NCI-H2081 treated with DMSO at 0.1 percent for 48 hours (cell line): Measurements from ENCODE around the gene ADH4.
"Not testable (repeated sequence)": the region's sequence is repeated elsewhere in the genome, so short reads cannot be mapped to it uniquely, and the experiment has no call there.

Experiments
- DNase-seq: peaks from one replicate; lab custom pipeline; 2025; lab: John Stamatoyannopoulos, UW

ADH4 gene

DNA sequence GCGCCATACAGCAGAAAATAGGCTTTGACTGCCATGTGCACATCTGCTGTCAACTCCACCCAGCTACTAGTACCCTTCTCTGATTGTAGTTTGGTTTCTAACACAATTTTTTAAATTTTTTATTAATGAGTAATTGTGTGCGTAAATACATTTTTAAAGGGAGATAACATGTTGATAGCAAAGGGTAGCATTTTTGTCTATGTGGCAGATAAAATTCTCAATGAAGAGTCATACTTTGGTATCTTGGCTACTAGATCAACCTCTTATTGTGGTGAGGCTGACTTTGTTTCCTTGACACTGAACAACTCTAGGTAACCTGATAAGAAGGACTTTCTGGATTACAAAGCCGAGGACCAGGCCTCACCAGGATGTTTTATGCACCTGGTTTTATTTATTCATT, 9.5 kb downstream of the ADH4 start:
- DNase-seq = no peak

- no peak for DNase-seq
These were observed 12.7 kb downstream of the ADH4 start for GRCh38 chr4:99131378-99131777.

GRCh38 chr4:99126376-99126775, 17.7 kb downstream of the ADH4 start:
- no peak for DNase-seq

GRCh38 chr4:99121008-99121407, 23.1 kb downstream of the ADH4 start:
- no peak for DNase-seq

- no peak for DNase-seq
These were observed 23.6 kb downstream of the ADH4 start for GRCh38 chr4:99120501-99120900.

GRCh38 chr4:99117876-99118693, 26.0 kb downstream of the ADH4 start:
- DNase-seq = no peak

- DNase-seq = not testable (repeated sequence)
These were observed 26.8 kb downstream of the ADH4 start for GRCh38 chr4:99117122-99117841.

- DNase-seq = not testable (repeated sequence)
These were observed 34.8 kb downstream of the ADH4 start for GRCh38 chr4:99109286-99109685.

GRCh38 chr4:99104153-99104552, 39.9 kb downstream of the ADH4 start:
- DNase-seq = no peak

- no peak for DNase-seq
These were observed 40.9 kb downstream of the ADH4 start for GRCh38 chr4:99103166-99103565.

GRCh38 chr4:99102634-99103033, 41.5 kb downstream of the ADH4 start:
- DNase-seq = no peak

- DNase-seq = no peak
These were observed 43.2 kb downstream of the ADH4 start for GRCh38 chr4:99100876-99101275.

GRCh38 chr4:99099814-99100213, 44.3 kb downstream of the ADH4 start:
- DNase-seq = not testable (repeated sequence)

- no peak for DNase-seq
These were observed 44.8 kb downstream of the ADH4 start for GRCh38 chr4:99099311-99099710.

DNA sequence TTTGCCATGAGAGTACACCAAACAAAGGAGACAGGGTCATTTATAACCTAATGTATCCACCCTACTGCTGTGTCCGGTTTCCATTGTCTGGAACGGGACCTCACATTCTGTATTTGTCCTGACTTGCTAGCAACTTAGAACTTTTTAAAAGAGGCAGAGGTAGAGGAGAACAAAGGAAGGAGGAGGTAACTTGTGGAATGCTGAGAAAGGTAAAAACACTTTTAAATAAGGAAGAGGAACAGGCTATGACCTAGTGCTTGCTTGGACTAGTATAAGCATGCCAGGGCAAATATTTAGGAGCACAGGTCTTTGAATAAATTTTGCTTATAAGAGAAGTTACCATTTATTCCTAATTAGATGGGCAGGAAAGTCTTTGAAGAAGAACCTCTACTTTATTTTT, 52.3 kb downstream of the ADH4 start:
- DNase-seq = not testable (repeated sequence)

DNA sequence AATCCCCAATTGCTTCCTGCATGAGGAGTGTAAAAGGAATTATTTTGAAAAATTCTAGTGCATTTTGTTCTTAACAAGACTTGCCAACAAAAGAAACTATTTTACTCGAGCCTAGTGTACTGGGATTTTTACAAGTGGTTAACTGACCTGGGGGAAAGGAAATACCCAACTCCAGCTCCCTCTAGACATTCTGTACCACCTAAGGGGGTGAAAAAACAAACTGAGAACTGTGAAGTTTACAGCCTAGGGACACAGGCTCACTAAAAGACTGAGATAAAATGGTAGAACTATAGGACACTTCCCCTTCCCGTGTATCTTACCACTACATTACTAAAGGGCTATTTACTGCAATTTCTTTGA, 52.9 kb downstream of the ADH4 start:
- DNase-seq = no peak

DNA sequence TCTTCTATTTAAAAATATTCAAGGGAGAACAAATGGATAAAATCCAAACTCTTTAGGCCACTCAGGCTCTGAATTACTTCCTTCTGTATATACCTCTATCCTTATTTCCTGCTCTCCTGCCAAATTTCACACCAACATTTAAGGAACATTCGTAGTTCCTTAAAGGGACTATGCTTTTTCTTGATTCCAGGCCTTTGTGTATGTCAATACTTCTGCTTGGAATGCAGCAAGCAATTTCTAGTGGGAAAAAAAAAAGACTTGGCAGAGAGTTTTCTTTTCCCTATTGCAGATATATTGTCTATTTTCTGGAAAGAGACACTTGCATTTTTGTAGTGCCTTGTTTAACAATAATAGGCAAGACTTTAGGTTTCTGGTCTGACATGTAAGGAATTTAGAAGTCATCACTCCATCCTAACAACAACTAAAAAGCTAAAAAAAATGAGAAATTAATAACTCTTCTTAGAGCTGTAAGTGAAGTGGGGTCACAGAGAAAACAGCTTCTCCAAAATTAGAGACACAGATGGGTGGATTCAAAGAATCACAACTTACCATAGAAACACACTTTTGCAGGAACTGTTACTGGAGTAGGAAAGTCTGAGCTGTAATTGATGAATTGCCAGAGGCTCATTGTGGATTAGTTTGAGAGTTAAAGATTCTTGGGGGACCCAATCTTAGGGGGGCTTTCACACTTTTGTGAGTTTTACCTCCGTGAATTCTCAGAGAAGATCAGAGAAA, 53.4 kb downstream of the ADH4 start:
- DNase-seq = no peak

DNA sequence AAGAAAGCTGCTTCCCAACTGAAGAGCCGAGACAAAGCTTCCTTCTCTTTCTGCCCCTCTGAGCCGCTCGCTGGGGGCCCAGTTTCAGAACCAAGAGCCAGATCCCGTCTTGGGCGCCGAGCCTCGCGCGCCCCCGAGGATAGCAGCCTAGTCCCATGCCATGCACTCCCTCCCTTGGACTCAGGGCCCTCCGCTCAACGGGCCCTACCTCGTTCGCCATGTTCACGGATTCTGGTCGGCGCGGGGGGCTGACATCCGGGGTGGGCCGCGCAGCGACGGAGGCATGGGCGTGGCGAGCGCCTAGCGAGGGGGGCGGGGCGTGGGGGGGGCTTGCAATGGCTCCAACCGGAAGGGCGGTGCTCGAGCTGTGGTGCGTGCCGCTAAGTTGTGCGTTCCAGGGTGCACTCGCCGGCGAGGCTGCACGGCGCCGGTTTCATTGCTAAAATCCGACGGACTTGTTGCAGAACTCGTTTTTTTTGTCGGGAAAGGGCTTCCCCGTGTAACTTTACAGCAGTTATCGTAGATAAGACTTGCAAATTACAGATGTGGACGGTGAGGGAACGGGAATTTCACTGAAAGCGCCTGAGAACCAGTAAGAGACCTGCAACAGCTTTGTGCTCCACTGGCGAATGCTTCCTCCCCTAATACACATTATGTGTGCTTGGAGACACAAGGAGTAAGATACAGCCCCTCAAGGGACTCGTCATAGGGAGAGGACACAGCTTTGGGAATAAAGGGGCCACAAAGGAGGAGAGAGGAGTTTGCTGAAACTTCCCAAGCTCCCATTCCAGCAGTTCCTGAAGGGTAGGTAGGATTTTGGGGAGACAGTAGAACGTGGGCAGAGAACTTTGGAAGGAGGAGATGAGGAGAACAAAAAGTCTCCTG, 55.4 kb downstream of the ADH4 start, which contains the start of gene ADH5:
Gene ADH5 (minus strand): TSS at position 308 of the 885 bp plus-strand sequence. CDS start 88 bp downstream, at position 220.
- DNase-seq = peak; percentile 11

DNA sequence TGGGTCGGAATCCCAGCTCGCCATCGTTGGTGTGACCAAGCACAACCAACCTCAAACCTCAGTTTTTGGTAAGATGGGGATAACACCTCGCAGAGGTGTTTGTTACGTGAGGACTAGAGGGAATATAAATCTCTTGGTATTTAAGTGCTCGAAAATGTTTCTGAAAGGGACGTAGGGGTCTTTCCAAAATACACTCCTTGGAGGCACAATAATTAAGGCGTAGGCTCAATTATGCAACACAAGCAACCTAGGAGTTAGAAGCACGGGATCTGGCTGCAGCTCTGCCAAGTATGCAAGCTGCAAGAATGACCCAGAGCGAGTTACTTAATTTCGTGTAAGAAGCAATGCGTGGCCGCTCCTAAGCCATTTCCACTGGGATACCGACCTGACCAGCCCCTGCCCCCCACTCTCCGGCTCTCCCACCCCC, 56.1 kb downstream of the ADH4 start:
- DNase-seq = peak; percentile 10

DNA sequence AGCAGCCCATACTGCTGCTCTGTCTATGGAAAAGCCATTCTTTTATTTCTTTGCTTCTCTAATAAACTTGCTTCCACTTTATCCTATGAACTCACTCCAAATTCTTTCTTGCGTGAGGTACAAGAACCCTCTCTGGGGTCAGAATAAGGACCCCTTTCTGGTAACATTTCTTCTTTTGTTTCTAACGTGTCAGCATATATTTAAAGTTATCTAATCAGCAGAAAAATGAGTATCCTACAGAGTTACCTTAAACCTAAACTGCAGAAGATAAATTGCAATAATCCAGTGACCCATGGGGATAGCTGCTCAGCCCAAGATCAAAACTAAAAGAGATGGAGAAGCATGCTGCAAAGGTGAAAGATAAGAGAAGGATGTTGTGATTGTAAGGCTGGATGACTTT, 59.5 kb downstream of the ADH4 start:
- DNase-seq = no peak

DNA sequence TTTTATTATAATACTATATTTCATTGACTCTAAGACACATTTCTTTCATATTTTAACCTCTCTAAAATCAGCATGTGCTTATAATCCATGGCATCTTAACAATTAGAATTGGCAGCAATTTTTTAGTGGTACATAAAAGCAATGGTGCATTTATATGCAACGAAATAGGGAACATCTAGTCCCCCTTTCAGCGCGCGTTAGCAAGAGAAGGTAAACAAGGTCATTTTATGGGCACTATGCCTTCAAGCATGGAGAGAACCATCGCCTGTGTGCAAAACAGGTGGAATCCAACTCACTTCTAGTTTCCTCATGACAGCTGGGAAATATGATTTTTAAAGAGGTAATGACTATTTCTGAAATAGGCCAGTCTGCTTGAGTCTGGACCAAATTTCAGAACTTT, 61.9 kb downstream of the ADH4 start:
- no peak for DNase-seq

- not testable (repeated sequence) for DNase-seq
These were observed 63.2 kb downstream of the ADH4 start for GRCh38 chr4:99080869-99081268.
